Aorta (tissue), 5 donors: ENCODE measurements around the gene SCN8A. TPM values are rescaled to one million over a fixed set of nuclear protein-coding genes. Genes with fewer than 3 reads are reported as not detected.
"Not testable (repeated sequence)": the region's sequence is repeated elsewhere in the genome, so short reads cannot be mapped to it uniquely, and the experiment has no call there.

Experiments
- ATAC-seq: fragments of 200-7000 bp; cut with Tn5 transposase; one replicate; pipeline ENCODE4 v1.9.1; 2022; ENCODE audit warnings: moderate library complexity; ENCODE audit not compliant: low FRiP score
- DNase-seq, 2 donors: peaks; one replicate each; pipeline ENCODE4 v3.0.0-alpha.2; 2020
- H3K27ac ChIP-seq, 2 donors: one replicate each; pipeline ENCODE4 v1.5.1; 2013; ENCODE audit warnings: low read length in 2 of 2, mild to moderate bottlenecking in 2 of 2, moderate library complexity in 2 of 2, control low read depth in 1 of 2, inconsistent platforms in 1 of 2, low read depth in 1 of 2
- H3K27me3 ChIP-seq, 2 donors: one replicate each; pipeline ENCODE4 v1.6.1; 2013; ENCODE audit warnings: control low read depth in 1 of 2, low read length in 1 of 2, mild to moderate bottlenecking in 1 of 2, moderate library complexity in 1 of 2; ENCODE audit not compliant: insufficient read depth in 2 of 2, control insufficient read depth in 1 of 2
- H3K36me3 ChIP-seq, 2 donors: one replicate each; pipeline ENCODE4 v1.6.1; 2013; ENCODE audit warnings: control low read depth in 1 of 2, low read length in 1 of 2, mild to moderate bottlenecking in 1 of 2; ENCODE audit not compliant: insufficient read depth in 2 of 2, control insufficient read depth in 1 of 2
- H3K4me1 ChIP-seq, 2 donors: one replicate each; pipeline ENCODE4 v1.6.1; 2013; ENCODE audit warnings: low read length in 2 of 2, control low read depth in 1 of 2, mild to moderate bottlenecking in 1 of 2, moderate library complexity in 1 of 2; ENCODE audit not compliant: insufficient read depth in 2 of 2, control insufficient read depth in 1 of 2
- H3K4me3 ChIP-seq, 2 donors: one replicate each; pipeline ENCODE4 v1.5.1; 2013; ENCODE audit warnings: low read length in 2 of 2, control low read depth in 1 of 2, mild to moderate bottlenecking in 1 of 2
- H3K9me3 ChIP-seq: one replicate; pipeline ENCODE4 v1.6.1; 2013; ENCODE audit warnings: mild to moderate bottlenecking, low read length; ENCODE audit not compliant: control insufficient read depth
- WGBS, 2 donors: extraction: QIAGEN DNeasy Blood & Tissue Kit; methylation state at CpG; one replicate each; pipeline ENCODE4 v1.1.7; 2013; 5-methylcytosine and 5-hydroxymethylcytosine counted together
- intact Hi-C, 2 donors: fragments of 100-400 bp; cut with DNase I; formaldehyde crosslinking; loops; one replicate each; pipeline versions ENCODE4 v1.14.2 to v1.15.0; 2022
- long read RNA-seq, 2 donors: library from polyadenylated mRNA; unstranded; transcript quantifications; one replicate each; pipeline ENCODE4 v2.0.0, GENCODE V29; 2020 to 2021
- polyA plus RNA-seq, 2 donors: library from polyadenylated mRNA; stranded (reverse); fragments of 200-250 nt; gene quantifications; one replicate each; pipeline ENCODE4 v1.2.3, GENCODE V29; 2013
- total RNA-seq, 2 donors: library from RNA; stranded (reverse); fragmentation: NEBNext Ultra II Directional; extraction: Animal tissue kit (Norgen Biotek cat#: 25700); gene quantifications; one replicate each; pipeline ENCODE4 v1.2.1, GENCODE V29; 2021
- donor health status: healthy with polysubstance abuse.
- donor health status: Bipolar disorder and iron deficiency.
- donor health status: DM: no; HTN: no; CAD: no.
- donor health status: DM: no; HTN: no; CAD: no.
- donor health status: DM: yes; HTN: yes; CAD: no.

SCN8A gene
- total RNA-seq: under 1 TPM; 0.42 to 0.48 TPM
- under 1 TPM; under 0.01 to 0.13 TPM for polyA plus RNA-seq
- long read RNA-seq, donor 1, partial matches to known transcripts: 0 of 1 reads
- long read RNA-seq, donor 1, other reads (novel, unspliced or antisense): 1 of 1 reads
- long read RNA-seq, donor 2: 0 reads

DNA sequence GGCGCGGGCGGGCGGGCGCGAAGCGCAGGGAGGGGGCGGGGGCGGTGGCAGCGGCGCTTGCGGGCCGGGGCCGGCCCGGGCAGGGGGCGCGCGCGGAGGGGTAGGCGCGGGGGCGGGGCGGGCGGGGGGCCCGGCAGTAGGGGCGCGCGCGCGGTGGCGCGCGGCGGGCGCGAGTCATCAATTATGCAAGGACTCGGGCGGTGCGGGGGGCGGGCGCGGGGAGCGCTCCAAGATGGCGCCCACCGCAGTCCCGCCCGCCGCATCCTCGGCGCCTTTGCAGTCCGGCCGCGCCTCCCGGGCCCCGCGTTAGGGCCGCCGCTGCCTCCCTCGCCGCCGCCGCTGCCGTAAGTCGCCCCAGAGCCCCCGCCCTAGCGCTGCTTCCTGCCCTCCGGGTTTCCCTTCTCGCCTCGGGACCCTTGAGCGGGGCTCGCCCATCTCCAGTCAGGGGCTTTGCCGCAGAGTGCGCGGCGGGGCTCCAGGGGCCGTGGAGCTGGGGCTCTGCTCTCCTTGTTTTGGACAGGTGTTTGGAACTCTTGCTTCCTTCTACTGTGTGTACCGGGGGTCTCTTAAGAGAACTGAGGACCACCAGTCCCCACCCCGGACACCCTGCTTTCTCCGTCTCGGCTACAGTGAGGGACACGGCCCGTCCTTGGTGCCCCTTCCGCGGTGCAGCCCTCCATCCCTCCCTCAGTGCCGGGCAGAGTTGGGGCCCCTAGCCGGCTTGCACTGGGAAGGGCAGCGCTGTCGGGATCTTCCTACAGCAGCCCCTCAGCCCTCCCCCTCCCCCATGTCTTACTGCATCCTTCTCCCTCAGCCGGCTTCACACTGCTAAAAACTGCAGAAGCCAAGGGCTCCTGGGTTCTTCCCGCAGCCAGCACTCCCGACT is at the start of gene SCN8A:
SCN8A (plus strand) TSS at position 218 of the 886 bp plus-strand sequence. CDS start 71,585 bp downstream, outside the sequence.
- no peak for DNase-seq
- intact Hi-C loops: no loop called here

DNA sequence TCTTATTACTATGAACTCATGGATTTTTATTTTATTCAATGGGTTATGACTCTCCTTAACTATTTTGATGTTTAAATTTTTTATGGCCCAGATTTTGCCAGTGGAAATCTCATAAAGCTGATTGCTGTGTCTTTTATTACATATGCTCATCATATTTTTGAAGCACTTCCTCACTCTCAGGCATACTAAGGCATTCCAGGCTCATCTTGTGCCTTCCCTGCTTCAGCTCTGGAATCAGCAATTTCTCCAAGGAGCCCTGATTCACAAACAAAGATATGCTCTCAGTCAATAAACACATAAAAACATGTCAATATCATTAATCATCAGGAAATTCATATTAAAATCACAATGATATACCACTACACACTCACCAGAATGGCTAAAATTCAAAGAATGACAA is 44.9 kb upstream of the SCN8A start:
- no peaks in the 10 kb centered on the region for H3K9me3 ChIP-seq
- intact Hi-C loops: no loop called here
- no peak for DNase-seq
- no peak overlapping the region for H3K4me3 ChIP-seq
- H3K27me3 ChIP-seq: peaks cover 0 to 1% of the 10 kb centered on the region in 2 donors
- no peaks in the 10 kb centered on the region for H3K4me1 ChIP-seq
- ATAC-seq: no peak
- H3K36me3 ChIP-seq: no peaks in the 10 kb centered on the region
- H3K27ac ChIP-seq: no peak overlapping the region

More for the DNA sequence above, at the start of gene SCN8A:
- no peak for ATAC-seq
- Histone ChIP-seq H3K4me1 (no peaks in the 10 kb centered on the region), H3K9me3 (no peaks in the 10 kb centered on the region), H3K27me3 (peaks cover 0 to 1% of the 10 kb centered on the region in 2 donors), H3K36me3 (no peaks in the 10 kb centered on the region), H3K27ac (no peak within 1 kb of the TSS), H3K4me3 (peak within 1 kb of the TSS; percentile 69 to 73)
- 0 to 1% methylated on average over 31 to 91 of the region's 91 CpGs for WGBS, 2 donors

- ATAC-seq (no peak), DNase-seq (no peak)
- Histone ChIP-seq H3K4me1 (no peaks in the 10 kb centered on the region), H3K4me3 (no peak overlapping the region), H3K27me3 (peaks cover 0 to 1% of the 10 kb centered on the region in 2 donors), H3K9me3 (no peaks in the 10 kb centered on the region), H3K27ac (no peak overlapping the region), H3K36me3 (no peaks in the 10 kb centered on the region)
- 81 to 83% methylated on average over 6 of the region's 6 CpGs for WGBS, 2 donors
- intact Hi-C loops: no loop called here
These were observed 43.4 kb upstream of the SCN8A start for GRCh38 chr12:51547606-51548005.

DNA sequence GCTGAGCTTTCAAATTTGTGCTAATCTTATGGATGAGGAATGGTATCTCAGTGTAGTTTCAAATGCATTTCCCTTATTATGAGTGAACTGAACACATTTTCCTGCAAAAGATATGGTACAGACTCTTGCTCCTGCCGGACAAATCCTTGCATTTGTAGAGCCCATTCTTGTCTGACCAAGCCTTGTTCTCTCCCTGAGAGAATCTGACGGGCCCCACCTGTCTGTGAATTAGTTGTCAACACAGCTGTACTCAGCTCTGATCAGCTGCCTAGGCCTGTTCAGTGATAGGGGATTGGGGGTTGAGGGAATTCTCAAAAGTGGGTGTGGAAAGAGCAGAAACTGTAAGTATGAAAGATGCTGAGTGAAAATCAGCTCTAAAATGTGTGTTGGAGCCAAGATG is 42.8 kb upstream of the SCN8A start:
- intact Hi-C loops: no loop called here
- DNase-seq: no peak
- WGBS, 2 donors: 55 to 61% methylated on average over 2 of the region's 2 CpGs
- Histone ChIP-seq H3K27ac (no peak overlapping the region), H3K9me3 (no peaks in the 10 kb centered on the region), H3K36me3 (no peaks in the 10 kb centered on the region), H3K4me3 (no peak overlapping the region), H3K4me1 (no peaks in the 10 kb centered on the region), H3K27me3 (peaks cover 0 to 1% of the 10 kb centered on the region in 2 donors)
- no peak for ATAC-seq

DNA sequence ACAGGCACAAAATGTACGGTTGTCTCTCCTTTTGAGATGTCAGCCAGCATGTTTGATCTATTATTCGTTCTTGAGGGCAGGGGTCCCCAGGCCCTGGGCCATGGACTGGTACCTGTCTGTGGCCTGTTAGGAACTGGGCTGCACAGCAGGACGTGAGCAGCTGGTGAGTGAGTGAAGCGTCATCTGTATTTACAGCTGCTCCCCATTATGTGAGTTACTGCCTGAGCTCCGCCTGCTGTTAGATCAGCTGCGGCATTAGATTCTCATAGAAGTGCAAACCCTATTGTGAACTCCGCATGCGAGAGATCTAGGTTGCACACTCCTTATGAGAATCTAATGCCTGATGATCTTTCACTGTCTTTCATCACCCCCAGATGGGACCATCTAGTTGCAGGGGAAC is 41.4 kb upstream of the SCN8A start:
- H3K9me3 ChIP-seq: no peaks in the 10 kb centered on the region
- no peak for DNase-seq
- peaks cover 0 to 1% of the 10 kb centered on the region in 2 donors for H3K27me3 ChIP-seq
- H3K36me3 ChIP-seq: no peaks in the 10 kb centered on the region
- 20 to 50% methylated on average over 8 of the region's 8 CpGs for WGBS, 2 donors
- ATAC-seq: no peak
- no peak overlapping the region for H3K27ac ChIP-seq
- intact Hi-C loops: no loop called here
- no peak overlapping the region for H3K4me3 ChIP-seq
- H3K4me1 ChIP-seq: no peaks in the 10 kb centered on the region

- WGBS, 2 donors: 56 to 81% methylated on average over 7 to 28 of the region's 28 CpGs
- H3K4me3 ChIP-seq, intact Hi-C loops, H3K9me3 ChIP-seq, H3K27me3 ChIP-seq, DNase-seq, H3K36me3 ChIP-seq, ATAC-seq, H3K4me1 ChIP-seq, H3K27ac ChIP-seq: not testable (repeated sequence)
These were observed 22.6 kb upstream of the SCN8A start for GRCh38 chr12:51568271-51569032.

- ATAC-seq: no peak
- H3K27ac ChIP-seq: no peak overlapping the region
- no peaks in the 10 kb centered on the region for H3K36me3 ChIP-seq
- 80 to 81% methylated on average over 6 of the region's 6 CpGs for WGBS, 2 donors
- no peak overlapping the region for H3K4me3 ChIP-seq
- intact Hi-C loops: no loop called here
- H3K27me3 ChIP-seq: no peaks in the 10 kb centered on the region
- H3K9me3 ChIP-seq: peaks cover 4% of the 10 kb centered on the region
- no peaks in the 10 kb centered on the region for H3K4me1 ChIP-seq
- DNase-seq: no peak
These were observed 11.6 kb upstream of the SCN8A start for GRCh38 chr12:51579321-51579850.

DNA sequence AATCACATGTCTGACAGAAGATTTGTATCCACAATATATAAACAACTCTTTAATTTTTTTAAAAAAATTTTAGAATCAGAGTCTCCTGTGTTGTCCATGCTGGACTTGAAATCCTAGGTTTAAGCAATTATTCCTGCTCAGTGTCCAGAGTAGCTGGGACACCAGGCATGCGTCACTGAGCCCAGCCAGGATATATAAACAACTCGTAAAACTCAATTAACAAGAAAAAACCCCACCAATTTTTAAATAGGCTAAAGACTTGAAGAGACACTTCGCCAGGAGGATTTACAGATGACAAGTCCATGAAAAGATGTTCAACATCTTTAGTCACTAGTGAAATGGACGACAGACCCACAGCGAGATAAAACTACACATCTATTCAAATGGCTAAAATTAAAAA is 2.0 kb upstream of the SCN8A start:
- no peaks in the 10 kb centered on the region for H3K4me1 ChIP-seq
- no peak for DNase-seq
- intact Hi-C loops: no loop called here
- peaks cover 0 to 1% of the 10 kb centered on the region in 2 donors for H3K27me3 ChIP-seq
- peaks cover 3% of the 10 kb centered on the region for H3K9me3 ChIP-seq
- 72 to 77% methylated on average over 5 of the region's 5 CpGs for WGBS, 2 donors
- H3K36me3 ChIP-seq: no peaks in the 10 kb centered on the region
- H3K4me3 ChIP-seq: no peak overlapping the region
- no peak overlapping the region for H3K27ac ChIP-seq
- ATAC-seq: no peak
